HG03175 (cell line): ENCODE results near the gene ALG8.
A peak's percentile ranks its signal among the peaks of the same experiment; 100 is the strongest.

ENCODE experiments used
- ATAC-seq: cut with Tn5 transposase; IDR thresholded peaks from one replicate; pipeline ENCODE4 v1.9.1; 2021; ENCODE audit warnings: mild to moderate bottlenecking, moderate library complexity; ENCODE audit not compliant: unreplicated experiment

ALG8 gene

DNA sequence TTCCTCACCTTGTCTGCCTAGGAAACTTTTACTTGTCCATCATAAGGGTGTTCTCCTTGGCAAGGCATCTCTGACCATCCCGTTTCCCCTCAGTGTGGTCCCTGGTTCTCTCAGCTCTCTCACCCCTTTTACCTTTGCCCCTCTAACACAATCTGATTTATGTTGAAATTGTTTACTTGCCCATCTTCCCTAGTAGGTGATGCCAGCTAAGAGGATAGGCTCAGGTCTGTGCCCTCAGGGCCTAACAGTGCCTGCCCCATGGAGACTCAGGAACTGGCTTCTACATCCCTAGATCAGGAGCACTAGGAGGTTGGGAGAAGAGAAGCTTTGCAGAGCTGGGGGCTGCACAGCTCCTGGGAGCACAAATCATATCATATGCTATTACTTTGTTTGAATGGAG, 21.1 kb upstream of the ALG8 start:
- no peak for ATAC-seq

DNA sequence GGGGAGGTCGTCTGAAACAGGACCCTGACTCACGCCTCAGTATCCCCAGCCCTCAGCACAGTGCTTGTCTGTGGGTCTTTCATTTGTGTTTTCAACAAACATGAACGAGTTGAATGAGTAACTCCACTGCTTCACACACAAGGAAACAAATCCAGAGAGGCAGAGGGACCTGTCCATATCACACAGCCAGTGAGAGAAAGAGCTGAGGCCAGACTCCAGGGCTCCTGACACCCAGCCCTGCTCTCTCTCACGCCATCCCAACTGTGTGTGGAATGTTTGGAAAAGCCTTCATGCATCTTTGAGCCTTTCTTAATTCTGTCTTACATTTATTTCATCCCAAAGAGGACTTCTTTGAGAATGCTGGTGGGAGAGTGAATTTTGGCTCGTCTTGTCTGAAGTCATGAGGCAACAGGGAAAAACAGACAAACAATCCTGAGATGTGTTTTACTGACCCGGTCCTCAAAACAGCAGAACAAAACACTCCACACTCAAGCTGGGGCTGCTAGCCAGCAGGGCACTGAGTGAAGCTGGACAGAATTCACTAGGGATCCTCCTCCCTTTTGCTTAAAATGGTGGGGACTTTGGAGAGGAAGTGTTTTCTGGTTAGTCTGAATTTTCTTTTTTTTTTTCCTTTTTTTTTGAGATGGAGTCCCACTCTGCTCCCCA, 19.7 kb upstream of the ALG8 start:
- ATAC-seq, result no peak

- ATAC-seq, result no peak
These were observed 16.9 kb upstream of the ALG8 start for GRCh38 chr11:78156127-78156844.

- no peak for ATAC-seq
These were observed 12.4 kb upstream of the ALG8 start for GRCh38 chr11:78151804-78152203.

DNA sequence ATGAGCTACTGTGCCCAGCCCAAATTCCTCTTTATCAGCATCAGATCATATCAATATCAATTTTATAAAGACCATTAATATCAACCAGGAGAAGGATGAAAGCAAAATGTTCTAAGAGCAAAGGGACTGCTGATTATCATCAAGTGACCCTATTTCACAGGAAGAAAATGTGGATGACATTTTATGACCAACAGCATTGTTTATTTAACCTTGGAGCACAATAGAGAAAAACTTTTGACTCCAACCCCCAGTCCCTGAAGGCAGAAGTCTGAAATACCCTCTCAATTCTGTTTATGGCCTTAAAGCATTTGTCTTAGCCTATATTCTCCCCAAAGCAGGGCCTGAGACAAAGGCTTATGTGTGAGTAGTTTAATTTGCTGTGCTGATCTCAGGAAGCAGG, 11.3 kb upstream of the ALG8 start:
- no peak for ATAC-seq

DNA sequence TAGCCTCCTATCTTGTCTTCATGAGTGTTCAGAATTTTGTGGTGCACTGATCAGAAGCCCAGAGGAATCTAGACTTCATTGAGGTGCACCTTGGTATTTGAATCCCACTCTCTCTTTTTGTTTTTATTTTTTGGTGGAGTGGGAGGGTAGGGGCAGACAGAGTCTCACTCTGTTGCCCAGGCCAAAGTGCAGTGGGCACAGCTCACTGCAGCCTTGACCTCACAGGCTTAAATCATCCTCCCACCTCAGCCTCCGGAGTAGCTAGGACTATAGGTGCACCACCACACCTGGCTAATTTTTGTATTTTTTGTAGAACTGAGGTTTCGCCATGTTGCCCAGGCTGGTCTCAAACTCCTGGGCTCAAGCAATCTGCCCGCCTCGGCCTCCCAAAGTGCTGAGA, 10.9 kb upstream of the ALG8 start:
- no peak for ATAC-seq

GRCh38 chr11:78149646-78150045, 10.2 kb upstream of the ALG8 start:
- ATAC-seq, result no peak

DNA sequence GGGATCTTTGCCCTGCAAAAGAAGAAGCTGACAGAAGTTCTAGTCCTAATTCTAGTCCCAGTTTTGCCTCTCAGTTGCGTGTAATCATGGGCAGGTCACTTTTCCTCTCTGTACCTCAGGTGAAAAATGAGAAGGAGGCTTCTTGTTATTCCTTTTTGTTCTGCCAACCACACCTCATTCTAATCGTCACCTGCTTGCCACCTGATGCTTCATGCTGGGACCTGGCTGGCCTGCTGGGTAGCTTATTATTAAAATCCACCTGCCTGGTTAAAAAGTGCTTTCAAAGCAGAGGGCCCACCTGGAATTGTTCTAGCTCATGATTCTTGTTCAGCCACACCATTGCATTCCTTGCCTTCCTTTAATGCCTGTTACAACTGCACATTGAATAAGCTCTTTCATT, 8.4 kb upstream of the ALG8 start:
- no peak for ATAC-seq

- no peak for ATAC-seq
These were observed 6.1 kb upstream of the ALG8 start for GRCh38 chr11:78145511-78146025.

DNA sequence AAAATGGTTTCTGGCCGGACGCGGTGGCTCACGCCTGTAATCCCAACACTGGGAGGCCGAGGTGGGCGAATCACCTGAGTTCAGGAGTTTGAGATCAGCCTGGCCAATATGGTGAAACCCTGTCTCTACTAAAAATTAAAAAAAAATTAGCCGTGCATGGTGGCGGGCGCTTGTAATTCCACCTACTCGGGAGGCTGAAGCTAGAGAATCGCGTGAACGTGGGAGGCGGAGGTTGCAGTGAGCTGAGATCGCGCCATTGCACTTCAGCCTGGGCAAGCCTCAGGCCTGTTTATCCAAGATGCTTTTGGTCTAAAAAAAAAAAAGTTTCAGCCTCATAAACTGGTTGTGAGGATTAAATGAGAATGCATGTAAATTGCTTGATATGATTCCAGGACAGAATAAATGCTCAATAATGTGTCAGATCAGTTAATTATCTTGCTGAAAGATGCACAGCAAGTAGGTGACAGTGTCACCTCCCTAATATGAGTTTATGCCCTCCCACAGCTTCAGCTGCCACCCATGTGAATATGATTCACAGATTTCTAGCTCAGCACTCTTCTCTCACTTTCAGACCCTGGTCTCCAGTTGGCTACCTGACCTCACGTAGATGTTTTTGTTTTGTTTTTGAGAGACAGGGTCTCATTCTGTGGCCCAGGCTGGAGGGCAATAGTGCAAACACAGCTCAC, 1.1 kb upstream of the ALG8 start:
- ATAC-seq, result no peak

DNA sequence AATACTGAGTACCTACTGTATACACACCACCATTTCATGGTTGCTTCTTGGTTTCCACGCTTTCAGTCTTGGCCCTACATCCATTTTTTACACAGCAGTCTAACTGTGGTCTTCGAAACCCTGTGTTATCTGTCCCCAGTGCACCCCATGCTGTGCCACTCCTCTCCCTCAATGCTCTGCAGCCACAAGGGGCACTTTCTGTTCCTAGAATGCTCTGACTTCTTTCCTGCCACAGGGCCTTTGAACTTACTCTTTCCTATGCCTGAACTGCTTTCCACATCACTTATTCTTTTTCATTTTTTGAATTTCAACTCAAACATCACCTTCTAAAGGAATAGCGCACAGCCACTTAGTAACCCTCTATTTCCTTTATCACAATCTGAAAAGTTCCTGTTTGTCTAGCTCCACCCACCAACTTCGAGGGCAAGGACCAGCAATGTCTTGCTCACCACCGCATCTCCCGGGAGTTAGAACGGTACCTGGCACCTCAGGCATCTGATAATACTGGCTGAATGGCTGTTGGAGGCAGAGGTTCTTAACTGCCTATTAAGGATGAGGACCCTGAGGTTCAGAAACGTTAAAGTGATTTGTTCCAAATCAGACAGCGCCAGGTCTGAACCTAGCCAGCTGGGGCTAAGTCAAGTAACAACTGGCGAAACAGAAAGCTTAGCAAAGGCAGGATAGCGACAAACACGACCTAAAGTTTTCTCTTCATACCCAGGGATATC, 568 bp downstream of the ALG8 start:
- peak; percentile 26 for ATAC-seq

DNA sequence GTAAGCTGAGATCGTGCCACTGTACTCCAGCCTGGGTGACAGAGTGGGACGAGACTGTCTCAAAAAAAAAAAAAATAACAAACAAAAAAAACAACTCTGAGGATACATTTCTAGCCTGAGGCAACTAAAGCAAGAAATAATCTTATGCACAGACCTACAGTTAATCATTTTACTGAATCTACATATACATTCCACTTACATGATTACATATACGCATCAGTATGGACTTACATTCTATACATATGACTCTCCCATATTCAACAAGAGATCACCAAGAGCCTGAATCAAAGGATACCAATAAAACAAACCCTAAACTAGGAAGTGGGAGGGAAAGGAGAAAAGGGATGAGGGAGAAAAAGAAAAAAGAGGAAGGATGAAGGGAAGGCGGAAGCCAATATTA, 1.1 kb downstream of the ALG8 start:
- ATAC-seq, result no peak

- ATAC-seq, result no peak
These were observed 7.0 kb downstream of the ALG8 start for GRCh38 chr11:78132475-78132874.

- no peak for ATAC-seq
These were observed 7.5 kb downstream of the ALG8 start for GRCh38 chr11:78131956-78132355.

DNA sequence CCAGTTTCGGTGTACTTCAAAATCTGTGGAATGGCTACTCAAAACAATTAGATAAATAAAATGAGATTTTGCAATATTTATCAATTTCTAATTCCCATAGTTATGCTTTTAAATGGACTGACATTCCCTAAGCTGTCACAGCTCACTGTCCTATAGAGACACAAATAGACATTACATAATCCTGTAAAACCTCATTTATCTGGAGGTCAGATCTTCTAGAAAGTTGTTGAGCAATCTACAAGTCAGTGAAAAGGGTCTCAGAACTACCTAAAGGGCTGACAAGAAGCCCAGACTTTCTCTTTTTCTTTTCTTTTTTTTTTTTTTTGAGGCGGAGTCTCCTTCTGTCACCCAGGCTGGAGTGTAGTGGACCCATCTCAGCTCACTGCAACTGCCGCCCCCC, 12.0 kb downstream of the ALG8 start:
- ATAC-seq, result no peak

GRCh38 chr11:78112582-78113275, 26.7 kb downstream of the ALG8 start:
- ATAC-seq, result peak; percentile 80

DNA sequence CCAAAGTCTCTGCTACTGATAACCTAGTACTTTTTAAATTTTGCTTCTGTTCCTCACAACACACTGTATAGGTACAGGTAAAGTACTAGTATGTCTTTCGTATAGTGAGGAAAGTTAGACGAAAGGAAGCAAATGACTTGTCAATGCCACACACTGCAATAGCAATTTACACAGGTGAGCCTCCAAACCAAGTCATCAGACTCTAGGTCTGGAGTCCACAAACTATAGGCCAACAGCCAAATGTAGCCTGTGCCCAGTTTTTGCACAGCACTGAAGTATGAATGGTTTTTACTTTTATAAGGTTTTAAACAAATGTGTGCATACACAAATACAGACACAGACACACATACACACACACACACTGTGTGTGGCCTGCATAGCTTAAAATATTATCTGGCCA, 28.1 kb downstream of the ALG8 start:
- no peak for ATAC-seq

GRCh38 chr11:78110830-78111229, 28.6 kb downstream of the ALG8 start:
- ATAC-seq, result no peak

DNA sequence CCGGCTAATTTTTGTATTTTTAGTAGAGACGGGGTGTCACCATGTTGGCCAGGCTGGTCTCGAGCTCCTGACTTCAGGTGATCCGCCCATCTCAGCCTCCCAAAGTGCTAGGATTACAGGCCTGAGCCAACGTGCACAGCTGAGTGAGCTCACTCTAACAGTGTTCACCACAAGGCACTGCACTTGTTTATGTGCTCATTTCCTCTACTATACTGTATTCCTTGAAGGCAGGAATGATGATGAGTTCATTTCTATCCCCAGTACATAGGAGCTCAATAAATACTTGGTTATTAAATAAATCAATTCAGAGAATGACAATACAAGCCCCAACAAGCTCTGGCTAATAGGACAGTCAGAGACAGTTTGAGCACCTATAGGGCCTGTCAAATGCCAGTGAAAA, 29.1 kb downstream of the ALG8 start:
- no peak for ATAC-seq

GRCh38 chr11:78109081-78110015, 30.1 kb downstream of the ALG8 start:
- ATAC-seq, result no peak
